Hematopoietic multipotent progenitor cell treated with erythropoietin and hydrocortisone succinate and interleukin-3 and kit ligand, for 8 days (in vitro differentiated cells): Measurements from ENCODE around the gene RREB1.

ENCODE experiments used
- DNase-seq: peaks from one replicate; pipeline ENCODE4 v3.0.0-alpha.2; 2015

Gene RREB1

GRCh38 chr6:7124636-7125035 lies 16.9 kb downstream of the RREB1 start:
- no peak for DNase-seq

GRCh38 chr6:7125290-7125689 lies 17.5 kb downstream of the RREB1 start:
- DNase-seq, result no peak

DNA sequence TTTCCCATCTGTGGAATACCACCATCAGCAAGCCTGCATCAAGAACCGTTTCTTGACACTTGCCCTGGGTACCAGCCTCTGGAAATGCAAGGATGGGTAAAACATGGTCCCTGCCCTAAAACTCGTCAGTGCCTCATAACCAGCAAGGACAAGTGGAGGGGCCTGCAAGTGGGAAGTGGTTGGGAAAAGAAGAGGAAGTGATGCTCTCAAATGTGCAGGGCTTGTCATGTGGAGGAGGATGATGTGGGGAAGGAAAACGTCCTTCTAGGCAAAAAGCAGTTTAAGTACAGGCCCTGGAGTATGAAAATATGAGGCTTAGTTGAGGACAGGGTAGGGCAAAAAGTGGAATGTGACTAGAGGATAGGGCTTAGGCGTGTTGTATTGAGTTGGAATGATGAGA lies 19.0 kb downstream of the RREB1 start:
- no peak for DNase-seq

DNA sequence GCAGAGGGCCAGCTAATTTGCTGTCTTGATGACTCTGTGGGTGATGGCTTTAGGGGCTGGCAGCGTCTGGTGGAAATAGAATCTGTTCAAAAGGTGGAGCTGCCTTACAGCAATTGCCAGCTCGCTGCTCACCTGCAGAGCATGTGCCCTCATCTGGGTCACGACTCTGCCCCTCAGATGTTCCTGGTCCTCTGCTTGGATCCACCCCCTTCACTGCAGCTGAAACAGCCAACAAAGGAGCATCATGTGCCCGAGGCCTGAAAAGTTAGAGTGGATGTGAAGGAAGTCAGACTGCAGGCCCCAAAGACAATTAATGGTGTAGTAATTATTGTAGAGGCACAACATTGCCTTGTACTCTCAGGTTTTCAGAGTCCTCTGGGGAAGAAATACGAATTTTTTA lies 19.9 kb downstream of the RREB1 start:
- DNase-seq, result no peak

DNA sequence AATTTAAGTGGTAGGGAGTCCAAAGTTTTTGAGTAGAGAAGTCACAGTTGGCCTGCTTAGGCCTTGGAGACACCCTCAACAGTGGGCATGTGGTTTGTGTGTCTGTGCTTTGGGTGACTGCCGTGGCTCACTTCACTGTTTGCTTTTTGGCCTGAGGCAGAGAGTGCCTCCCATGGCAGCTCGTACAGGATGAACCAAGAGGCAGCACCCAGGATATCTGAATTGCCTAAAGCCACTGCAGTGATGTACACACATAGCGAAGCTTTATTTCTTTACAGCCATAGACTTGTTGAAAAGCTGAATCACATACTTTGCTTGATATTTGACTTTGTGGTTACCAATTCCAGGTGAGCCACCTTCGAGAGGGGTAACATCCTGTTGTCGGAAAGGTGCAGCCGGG lies 21.6 kb downstream of the RREB1 start:
- no peak for DNase-seq

GRCh38 chr6:7129784-7130569 lies 22.2 kb downstream of the RREB1 start:
- DNase-seq, result no peak

DNA sequence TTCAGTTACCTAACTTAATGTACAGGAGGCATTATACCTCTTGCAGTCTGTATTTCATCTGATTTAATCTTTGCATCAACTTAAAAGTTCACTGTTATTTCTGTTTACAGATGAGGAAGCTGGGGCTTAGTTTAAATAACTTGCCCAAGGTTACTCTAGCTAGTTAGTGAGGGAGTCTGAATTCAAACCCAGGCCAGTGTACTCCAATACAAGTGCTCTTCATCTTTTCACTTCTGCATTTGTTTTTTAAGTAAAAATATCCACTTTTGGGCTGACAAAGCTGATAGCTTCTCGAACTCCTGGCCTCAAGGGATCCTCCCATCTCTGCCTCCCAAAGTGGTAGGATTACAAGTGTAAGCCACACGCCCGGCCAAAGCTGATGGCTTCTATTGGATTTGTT lies 23.6 kb downstream of the RREB1 start:
- no peak for DNase-seq

DNA sequence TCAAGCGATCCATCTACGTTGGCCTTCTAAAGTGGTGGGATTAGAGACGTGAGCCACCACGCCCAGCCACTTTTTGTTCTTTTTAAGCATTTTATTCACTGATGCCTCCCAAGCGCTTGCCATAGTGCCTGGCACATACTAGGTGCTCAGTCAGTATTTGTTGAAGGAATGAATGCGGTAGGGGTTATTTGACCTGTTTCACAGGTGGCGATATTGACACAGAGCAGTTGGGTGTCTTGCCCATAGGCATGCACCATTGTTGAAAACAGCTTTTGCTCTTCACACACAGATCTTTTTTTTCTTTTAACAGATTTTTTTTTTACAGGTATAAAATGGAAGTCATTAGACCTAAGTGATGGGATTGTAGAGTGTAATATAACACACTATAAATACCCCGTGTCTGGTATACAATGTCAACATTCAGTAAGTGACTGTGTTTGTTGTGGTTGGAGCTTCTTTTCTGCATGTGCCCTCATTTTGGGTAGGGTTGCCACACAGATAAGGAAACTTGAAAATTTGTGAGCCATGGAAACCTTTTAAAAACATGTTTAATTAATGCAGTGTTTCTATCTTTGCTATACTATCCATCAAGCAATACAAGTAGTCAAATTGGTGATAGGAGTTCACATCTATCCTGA lies 24.8 kb downstream of the RREB1 start:
- no peak for DNase-seq

- DNase-seq, result no peak
Observed at GRCh38 chr6:7134999-7135745, 27.4 kb downstream of the RREB1 start.

DNA sequence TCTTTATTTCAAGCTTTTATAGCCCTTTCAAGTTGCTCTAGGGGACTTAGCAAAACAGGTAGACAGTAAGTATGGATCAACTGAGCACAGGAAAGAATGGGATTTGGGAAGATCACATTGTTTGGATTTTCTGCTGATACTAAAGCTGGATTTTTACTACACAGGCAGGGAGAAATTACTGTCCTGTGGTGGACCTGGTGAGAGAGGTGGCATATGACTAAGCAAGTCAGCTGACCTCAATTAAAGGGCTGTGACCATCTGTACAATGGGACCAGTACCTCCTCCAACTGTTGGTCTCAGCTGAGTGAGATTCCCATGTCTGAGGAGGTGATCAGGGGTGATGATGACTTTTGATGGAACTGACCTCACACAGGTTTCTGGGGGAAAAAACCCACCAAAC lies 28.0 kb downstream of the RREB1 start:
- DNase-seq, result peak; percentile 57

DNA sequence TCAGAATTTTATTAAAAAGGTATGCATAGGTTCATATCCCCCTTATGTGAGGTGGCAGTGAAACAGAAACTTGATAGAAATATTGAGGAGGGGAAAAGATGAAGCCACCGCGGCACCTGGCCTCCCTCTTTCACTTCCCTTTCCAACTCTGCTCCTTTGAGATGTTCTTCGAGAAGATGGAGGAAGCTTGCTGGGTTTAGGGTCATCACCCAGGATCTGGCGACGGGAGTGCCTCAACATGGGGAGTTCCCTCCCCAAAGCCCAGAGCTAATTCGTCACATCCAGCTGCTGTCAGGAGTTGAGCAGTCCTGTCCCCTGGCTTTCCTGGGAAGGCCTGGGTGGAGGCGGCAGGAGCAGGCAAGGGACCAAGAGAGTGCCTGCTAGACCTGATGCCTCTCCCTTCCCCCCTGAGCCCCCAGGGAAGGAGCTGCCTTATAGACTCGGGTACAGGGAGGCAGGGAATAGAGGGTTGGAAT lies 29.1 kb downstream of the RREB1 start:
- DNase-seq, result no peak

- peak; percentile 78 for DNase-seq
Observed at GRCh38 chr6:7137335-7138045, 29.7 kb downstream of the RREB1 start.

GRCh38 chr6:7138046-7138531 lies 30.3 kb downstream of the RREB1 start:
- peak; percentile 87 for DNase-seq

GRCh38 chr6:7138921-7139358 lies 31.2 kb downstream of the RREB1 start:
- DNase-seq, result no peak

DNA sequence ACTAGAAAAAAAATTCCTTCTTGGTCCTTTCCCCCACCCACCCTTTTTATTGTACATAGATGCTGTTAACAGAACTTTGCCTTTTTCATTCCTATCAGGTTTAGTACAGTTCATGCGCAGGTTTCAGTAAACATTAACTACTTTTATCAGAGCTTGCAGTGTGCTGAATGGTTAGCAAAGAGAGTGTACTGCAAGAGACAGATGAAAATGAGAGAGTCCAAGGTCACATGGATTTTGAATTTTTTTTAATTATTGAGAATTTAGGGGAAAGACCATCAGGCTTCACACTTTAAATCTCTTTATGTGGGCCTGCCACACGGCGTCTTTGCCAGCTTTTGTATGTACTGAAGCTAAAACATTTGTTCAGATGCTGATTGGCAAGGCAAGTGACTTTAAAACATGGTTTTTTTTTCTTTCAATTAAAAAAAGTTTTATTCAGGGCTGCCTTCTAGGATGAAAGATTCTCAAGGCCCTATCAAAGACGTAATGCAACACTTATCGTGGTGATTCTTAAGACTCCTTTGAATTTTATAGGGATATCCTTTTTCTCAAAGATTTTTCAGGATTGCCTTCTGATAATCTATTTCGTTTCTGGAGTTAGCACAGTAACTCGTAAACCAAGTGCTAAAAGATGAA lies 32.2 kb downstream of the RREB1 start:
- peak; percentile 83 for DNase-seq

DNA sequence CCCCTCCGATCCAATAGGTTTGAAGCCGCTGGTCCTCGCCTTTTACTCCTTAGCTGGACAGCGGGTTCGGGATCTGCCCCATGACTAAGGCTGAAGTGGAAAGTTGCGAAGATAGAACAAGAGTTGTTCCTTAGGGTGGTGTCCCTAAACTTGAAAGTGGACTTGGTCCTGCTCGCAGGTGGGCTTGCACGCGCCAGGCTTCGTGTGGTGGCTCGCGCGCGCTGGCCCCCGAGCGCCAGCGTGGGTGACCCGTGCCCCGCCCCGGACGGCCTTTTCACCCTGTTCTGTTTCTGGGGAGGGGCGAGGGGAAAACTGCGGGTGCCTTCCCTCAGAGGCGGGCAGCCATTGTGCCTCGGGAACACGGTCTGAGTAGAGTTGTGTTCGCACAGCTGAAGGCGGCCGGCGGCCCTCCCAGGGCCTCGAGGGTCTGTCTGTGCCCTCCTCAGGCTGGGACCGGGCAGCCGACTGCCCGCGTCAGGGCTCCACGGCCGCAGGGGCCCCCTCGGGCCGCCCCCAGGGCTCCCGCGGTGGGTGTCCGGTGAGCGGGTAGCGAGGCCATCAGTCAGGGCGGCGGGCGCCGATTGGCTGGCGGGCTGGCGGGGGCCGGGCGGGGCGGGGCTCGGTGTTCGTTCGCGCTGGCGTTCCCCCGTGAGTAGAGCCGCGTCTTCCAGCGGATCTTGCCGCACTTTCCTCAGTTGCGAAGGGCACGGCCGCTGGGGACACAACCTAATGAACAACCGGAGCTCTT lies 33.0 kb downstream of the RREB1 start:
- peak; percentile 76 for DNase-seq

- DNase-seq, result no peak
Observed at GRCh38 chr6:7142228-7142801, 34.6 kb downstream of the RREB1 start.

- DNase-seq, result no peak
Observed at GRCh38 chr6:7142918-7143475, 35.2 kb downstream of the RREB1 start.

GRCh38 chr6:7143476-7143974 lies 35.8 kb downstream of the RREB1 start:
- peak; percentile 97 for DNase-seq

- peak; percentile 53 for DNase-seq
Observed at GRCh38 chr6:7144872-7145584, 37.3 kb downstream of the RREB1 start.
